ENCODE measurements around the gene IL36G. TPM values are rescaled to one million over a fixed set of nuclear protein-coding genes. Genes with fewer than 3 reads are reported as not detected.

The IL36G gene
- total RNA-seq, 1 experiment from 2014 or later: 0.80 TPM

- DNase-seq (ENCODE audit: low read depth): no peak
These were observed 40.7 kb downstream of the IL36G start for GRCh38 chr2:113018509-113018908.

- DNase-seq (ENCODE audit: low read depth): no peak
These were observed 43.5 kb downstream of the IL36G start for GRCh38 chr2:113021312-113021711.

GRCh38 chr2:113024764-113025163 is 47.0 kb downstream of the IL36G start:
- no peak for DNase-seq (ENCODE audit: low read depth)

- no peak for DNase-seq (ENCODE audit: low read depth)
These were observed 47.9 kb downstream of the IL36G start for GRCh38 chr2:113025737-113026136.

GRCh38 chr2:113027691-113028090 is 49.9 kb downstream of the IL36G start:
- no peak for DNase-seq (ENCODE audit: low read depth)

GRCh38 chr2:113028112-113028511 is 50.3 kb downstream of the IL36G start:
- DNase-seq (ENCODE audit: low read depth): no peak

GRCh38 chr2:113032737-113033136 is 54.9 kb downstream of the IL36G start:
- DNase-seq (ENCODE audit: low read depth): no peak

GRCh38 chr2:113034016-113034415 is 56.2 kb downstream of the IL36G start:
- no peak for DNase-seq (ENCODE audit: low read depth)

Other genes with a start within 250 kb of the IL36G start
- 25.5 and 31.7 TPM in 2 replicates for gene CKAP2L, start 213.4 kb upstream of the IL36G start, total RNA-seq (2014; rRNA removed; shearing (Covaris generic))
- 26.0 and 29.8 TPM in 2 replicates for gene IL1A, start 193.5 kb upstream of the IL36G start, total RNA-seq (2014; rRNA removed; shearing (Covaris generic))
- gene IL1B, start 141.2 kb upstream of the IL36G start, total RNA-seq (2014; rRNA removed; shearing (Covaris generic)): 12.4 and 13.5 TPM in 2 replicates
- gene IL37, start 66.8 kb upstream of the IL36G start, total RNA-seq (2014; rRNA removed; shearing (Covaris generic)): not detected in 2 replicates
- not detected in 2 replicates for gene IL36A, start 27.5 kb downstream of the IL36G start, total RNA-seq (2014; rRNA removed; shearing (Covaris generic))
- not detected in 2 replicates for gene IL36B, start 74.9 kb downstream of the IL36G start, total RNA-seq (2014; rRNA removed; shearing (Covaris generic))
- not detected in 2 replicates for gene IL36RN, start 81.2 kb downstream of the IL36G start, total RNA-seq (2014; rRNA removed; shearing (Covaris generic))
- not detected in 2 replicates for gene IL1F10, start 90.0 kb downstream of the IL36G start, total RNA-seq (2014; rRNA removed; shearing (Covaris generic))
- gene IL1RN, start 149.6 kb downstream of the IL36G start, total RNA-seq (2014; rRNA removed; shearing (Covaris generic)): not detected in 2 replicates
- 7.5 and 13.3 TPM in 2 replicates for gene PSD4, start 196.0 kb downstream of the IL36G start, total RNA-seq (2014; rRNA removed; shearing (Covaris generic))

Measured in Daoy (cell line).